Measurements from ENCODE around the gene CYP24A1. TPM values are rescaled to one million over a fixed set of nuclear protein-coding genes. Genes with fewer than 3 reads are reported as not detected.
A peak's percentile ranks its signal among the peaks of the same experiment; 100 is the strongest.

CYP24A1 gene
- total RNA-seq, 1 donor from 2014 or later, result 5.9 TPM

DNA sequence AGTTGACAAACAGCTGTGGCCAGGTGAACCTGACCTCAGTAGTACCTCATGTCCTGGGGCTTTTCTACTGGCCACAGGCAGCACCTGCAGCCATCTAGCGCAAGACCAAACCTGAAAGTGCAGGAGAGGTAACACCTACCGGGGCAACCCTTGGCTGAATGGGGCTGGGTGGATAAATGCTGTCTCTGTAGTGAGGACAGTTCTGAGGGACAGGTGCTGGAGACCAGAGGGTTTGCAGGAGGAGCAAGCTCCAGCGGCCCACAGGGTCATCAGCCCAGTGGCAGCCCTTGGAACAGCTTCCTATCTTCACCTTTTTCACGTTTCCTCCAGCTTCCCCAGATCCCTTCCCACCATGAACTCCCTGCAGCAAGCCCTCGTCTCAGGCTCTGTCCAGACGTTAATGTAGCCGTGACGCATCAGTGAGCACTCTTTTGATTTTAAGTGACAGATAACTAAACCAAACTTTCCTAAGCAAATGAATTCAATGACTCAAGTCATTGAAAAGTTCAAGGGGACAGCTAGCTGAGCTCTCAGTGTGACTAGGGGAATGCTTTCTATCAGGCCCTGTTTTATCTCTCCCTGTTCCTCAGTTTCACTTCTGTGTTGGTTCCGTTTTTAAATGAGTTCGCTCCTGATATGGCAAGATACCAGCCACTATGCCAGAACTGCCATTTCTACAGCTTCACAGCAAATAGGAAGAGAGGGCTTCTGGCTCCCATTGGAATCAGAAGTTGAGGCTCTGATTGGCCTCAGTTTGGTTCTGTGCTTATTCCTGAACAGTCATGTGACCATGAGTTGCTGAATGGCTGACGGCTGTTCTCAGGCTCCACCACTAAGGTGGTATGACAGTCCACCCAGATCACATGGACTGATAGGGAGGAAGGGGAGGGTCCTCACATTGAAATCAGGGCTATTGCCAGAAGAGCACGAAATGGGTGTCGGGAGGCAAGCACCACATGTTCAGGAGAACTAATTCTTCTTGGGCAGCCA, 22.0 kb upstream of the CYP24A1 start:
- H3K27ac ChIP-seq, result no peak overlapping the region
- H3K27me3 ChIP-seq, result no peaks in the 10 kb centered on the region
- no peaks in the 10 kb centered on the region for H3K9me3 ChIP-seq
- DNase-seq (ENCODE audit: extremely low spot score in 2 of 2), result no peak
- no peak overlapping the region for H3K4me3 ChIP-seq
- TF ChIP-seq CTCF (IDR thresholded peaks at IDR 0.05), result no peak
- no peak for TF ChIP-seq POLR2AphosphoS5 (IDR thresholded peaks at IDR 0.05; ENCODE audit: insufficient read depth in 1 of 2, low read depth in 1 of 2)
- no peak for TF ChIP-seq POLR2A (IDR thresholded peaks at IDR 0.05)
- no peaks in the 10 kb centered on the region for H3K36me3 ChIP-seq
- intact Hi-C loops (cut with DNase I), result loop anchor here (10.0 kb wide), 1 partner anchor 91 kb away; no protein-coding TSS in a partner anchor
- no peaks in the 10 kb centered on the region for H3K4me1 ChIP-seq

DNA sequence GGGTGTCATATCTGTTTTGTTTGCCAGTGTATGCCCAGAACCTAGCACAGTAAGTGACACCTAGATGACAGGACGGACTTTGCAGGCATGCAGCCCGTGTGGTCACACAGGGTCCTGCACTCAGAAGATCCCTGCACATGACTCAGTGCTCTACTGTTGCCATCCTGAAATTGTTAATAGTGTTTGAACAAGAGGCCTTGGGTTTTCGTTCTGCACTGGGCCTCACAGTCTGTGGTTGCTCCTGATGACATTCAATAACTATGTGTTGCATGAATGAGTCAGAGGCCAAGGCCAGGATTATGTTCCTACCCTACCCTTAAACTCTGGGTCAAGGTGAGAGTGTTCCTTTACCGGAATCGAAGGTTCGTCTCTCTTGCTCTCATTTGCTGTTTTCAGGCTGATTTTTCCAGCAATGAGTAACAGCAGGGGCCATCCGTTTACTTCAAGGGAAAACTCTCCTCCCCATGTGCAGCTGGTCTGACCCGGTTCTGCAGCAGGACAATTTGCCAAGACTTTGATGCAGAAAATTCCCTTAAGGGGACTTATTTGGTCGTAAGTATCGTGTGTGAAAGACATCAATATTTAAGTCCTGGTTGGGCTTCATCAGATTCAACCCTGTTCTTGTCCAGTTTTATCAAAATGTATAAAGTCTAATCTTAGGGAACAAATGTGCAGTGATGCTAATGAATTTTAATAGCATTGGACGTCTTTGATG, 21.1 kb upstream of the CYP24A1 start:
- Histone ChIP-seq H3K4me1 (peaks cover 6% of the 10 kb centered on the region), H3K27me3 (no peaks in the 10 kb centered on the region), H3K9me3 (no peaks in the 10 kb centered on the region), H3K36me3 (no peaks in the 10 kb centered on the region), H3K27ac (no peak overlapping the region), H3K4me3 (no peak overlapping the region)
- DNase-seq (ENCODE audit: extremely low spot score in 2 of 2), result peak in 1 of 2 donors; percentile 69
- intact Hi-C loops (cut with DNase I), result loop anchor here (10.0 kb wide), 1 partner anchor 90 kb away; no protein-coding TSS in a partner anchor
- TF ChIP-seq CTCF (IDR thresholded peaks at IDR 0.05), result no peak
- TF ChIP-seq POLR2AphosphoS5 (IDR thresholded peaks at IDR 0.05; ENCODE audit: insufficient read depth in 1 of 2, low read depth in 1 of 2), result no peak
- TF ChIP-seq POLR2A (IDR thresholded peaks at IDR 0.05), result no peak

- DNase-seq (ENCODE audit: extremely low spot score in 2 of 2), result no peak
- no peaks in the 10 kb centered on the region for H3K36me3 ChIP-seq
- H3K27me3 ChIP-seq, result no peaks in the 10 kb centered on the region
- H3K9me3 ChIP-seq, result no peaks in the 10 kb centered on the region
- intact Hi-C loops (cut with DNase I), result loop anchor here (10.0 kb wide), 1 partner anchor 89 kb away; no protein-coding TSS in a partner anchor
- H3K27ac ChIP-seq, result no peak overlapping the region
- H3K4me3 ChIP-seq, result no peak overlapping the region
- TF ChIP-seq POLR2AphosphoS5 (IDR thresholded peaks at IDR 0.05; ENCODE audit: insufficient read depth in 1 of 2, low read depth in 1 of 2), result no peak
- TF ChIP-seq POLR2A (IDR thresholded peaks at IDR 0.05), result no peak
- no peak for TF ChIP-seq CTCF (IDR thresholded peaks at IDR 0.05)
- peaks cover 9% of the 10 kb centered on the region for H3K4me1 ChIP-seq
Measured at GRCh38 chr20:54193817-54194216, 20.0 kb upstream of the CYP24A1 start.

DNA sequence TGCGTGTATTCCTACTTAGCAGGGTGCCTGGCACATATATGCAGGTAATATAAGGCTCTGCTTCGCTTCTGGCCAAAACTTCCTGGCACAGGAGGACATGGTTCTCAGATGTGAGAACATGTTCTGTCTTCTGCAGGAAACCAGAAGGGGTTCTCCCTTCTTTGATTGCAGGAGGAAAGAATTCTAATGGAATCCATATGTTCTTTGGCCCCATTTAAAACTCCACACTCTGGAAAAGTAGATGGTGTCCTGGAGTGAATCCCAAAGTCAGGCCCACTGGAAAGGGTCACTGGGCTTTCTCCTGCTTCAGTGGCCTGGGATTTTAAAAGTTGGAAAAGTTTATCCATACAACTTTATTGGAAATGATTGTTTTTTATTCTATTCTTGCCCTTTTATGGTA, 16.4 kb upstream of the CYP24A1 start:
- no peak for TF ChIP-seq POLR2AphosphoS5 (IDR thresholded peaks at IDR 0.05; ENCODE audit: insufficient read depth in 1 of 2, low read depth in 1 of 2)
- TF ChIP-seq POLR2A (IDR thresholded peaks at IDR 0.05), result no peak
- no peak for TF ChIP-seq CTCF (IDR thresholded peaks at IDR 0.05)
- Histone ChIP-seq H3K27me3 (no peaks in the 10 kb centered on the region), H3K36me3 (no peaks in the 10 kb centered on the region), H3K4me3 (no peak overlapping the region), H3K4me1 (peaks cover 9% of the 10 kb centered on the region), H3K9me3 (no peaks in the 10 kb centered on the region), H3K27ac (no peak overlapping the region)
- no peak for DNase-seq (ENCODE audit: extremely low spot score in 2 of 2)
- intact Hi-C loops (cut with DNase I), result loop anchor here (10.0 kb wide), 1 partner anchor 85 kb away; no protein-coding TSS in a partner anchor
